Central memory CD4-positive, alpha-beta T cell (primary cell): Measurements from ENCODE around the gene POU5F1.
A peak's percentile ranks its signal among the peaks of the same experiment; 100 is the strongest.
"Not testable (repeated sequence)": the region's sequence is repeated elsewhere in the genome, so short reads cannot be mapped to it uniquely, and the experiment has no call there.

ENCODE experiments used
- DNase-seq: peaks from one replicate; pipeline ENCODE4 v3.0.0; 2022
- total RNA-seq, 3 experiments: gene quantifications; one replicate each; lab custom pipeline; 2026; lab: John Stamatoyannopoulos, UW

POU5F1 gene
- total RNA-seq, result 0 to 0.11 (median 0) reads per million in 3 experiments

GRCh38 chr6:31170600-31170881 is at the start of gene POU5F1:
POU5F1 (minus strand) TSS chr6:31170682; CDS start chr6:31170620, 62 bp downstream.
- no peak for DNase-seq

DNA sequence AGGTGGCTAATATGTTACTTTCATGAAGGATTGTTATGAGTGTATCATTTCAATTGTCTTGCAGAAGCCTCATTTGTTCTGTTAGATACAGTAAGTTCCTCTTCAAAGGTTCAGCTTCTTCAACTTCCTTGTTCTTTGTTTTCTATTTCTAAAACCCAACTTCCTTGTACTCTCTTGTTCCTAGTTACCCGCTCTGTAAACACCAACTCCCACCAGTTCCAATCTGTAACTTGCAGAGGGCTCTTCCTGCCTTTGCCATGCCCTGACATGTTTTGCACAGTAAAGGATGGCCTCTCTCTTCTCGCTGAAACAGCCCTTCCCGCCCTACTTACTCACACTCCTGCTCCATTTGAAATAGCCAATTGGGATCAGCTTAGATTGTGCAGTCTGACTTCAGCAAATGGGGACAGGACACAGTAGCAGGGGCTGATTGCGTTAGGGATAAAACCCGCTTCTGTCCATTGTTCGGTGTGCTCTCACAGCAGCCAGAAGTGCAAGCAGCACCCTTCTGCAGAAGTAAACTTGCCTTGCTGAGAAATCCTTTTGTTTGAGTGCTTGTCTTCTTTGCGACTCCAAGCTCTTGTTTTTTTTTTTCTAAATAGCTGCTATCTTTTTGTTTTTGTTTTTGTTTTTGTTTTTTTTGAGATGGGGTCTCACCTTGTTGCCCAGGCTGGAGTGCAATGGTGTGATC is 45.9 kb upstream of the POU5F1 start:
- no peak for DNase-seq

DNA sequence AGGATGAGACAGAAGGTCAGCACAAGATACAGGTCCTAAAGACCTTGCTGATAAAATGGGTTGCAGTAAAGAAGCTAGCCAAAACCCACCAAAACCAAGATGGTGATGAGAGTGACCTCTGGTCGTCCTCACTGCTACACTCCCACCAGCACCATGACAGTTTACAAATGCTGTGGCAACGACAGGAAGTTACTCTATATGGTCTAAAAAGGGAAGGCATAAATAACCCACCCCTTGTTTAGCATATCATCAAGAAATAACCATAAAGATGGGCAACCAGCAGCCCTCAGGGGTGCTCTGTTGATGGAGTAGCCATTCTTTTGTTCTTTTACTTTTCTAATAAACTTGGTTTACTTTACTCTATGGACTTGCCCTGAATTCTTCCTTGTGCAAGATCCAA is 44.7 kb upstream of the POU5F1 start:
- DNase-seq, result not testable (repeated sequence)

- no peak for DNase-seq
These were observed 44.0 kb upstream of the POU5F1 start for GRCh38 chr6:31214516-31214915.

- DNase-seq, result no peak
These were observed 40.5 kb upstream of the POU5F1 start for GRCh38 chr6:31210741-31211532.

GRCh38 chr6:31210123-31210522 is 39.6 kb upstream of the POU5F1 start:
- DNase-seq, result no peak

DNA sequence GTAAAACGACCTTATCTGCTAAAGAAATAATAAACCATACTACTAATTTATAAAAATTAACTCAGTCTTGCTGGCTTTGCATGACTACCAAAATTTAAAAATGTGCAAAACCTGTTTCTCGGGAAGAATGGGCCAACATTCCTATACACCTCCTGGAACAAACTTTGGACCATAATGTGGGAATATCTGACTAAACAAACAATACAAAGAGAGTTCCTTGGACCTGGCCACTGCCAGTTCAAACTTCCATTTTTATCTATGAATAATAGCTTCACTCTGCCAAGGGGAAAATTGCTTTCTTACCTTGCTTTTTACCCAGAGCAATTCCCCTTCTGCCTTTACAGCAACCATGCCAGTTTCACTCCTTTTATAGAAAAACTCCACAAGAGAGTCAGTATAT is 38.7 kb upstream of the POU5F1 start:
- DNase-seq, result no peak

DNA sequence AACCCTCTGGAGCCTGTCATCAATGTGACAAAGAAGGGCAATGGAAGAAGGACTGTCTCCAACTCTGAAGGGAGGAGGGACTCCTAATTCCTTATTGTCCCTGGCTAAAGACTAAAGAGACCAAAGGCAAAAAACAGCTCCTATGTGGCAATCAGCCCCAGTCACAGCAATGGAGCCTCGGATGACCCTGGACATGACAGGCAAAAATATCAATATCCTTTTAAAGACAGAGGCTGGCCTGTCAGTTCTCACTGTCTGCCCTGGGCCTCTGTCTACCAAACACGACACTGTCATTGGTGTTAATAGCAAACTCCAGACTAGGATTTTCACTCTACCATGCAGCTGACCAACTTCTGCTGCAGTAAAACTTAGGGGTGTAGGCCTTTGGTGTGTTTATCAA is 38.0 kb upstream of the POU5F1 start:
- no peak for DNase-seq

DNA sequence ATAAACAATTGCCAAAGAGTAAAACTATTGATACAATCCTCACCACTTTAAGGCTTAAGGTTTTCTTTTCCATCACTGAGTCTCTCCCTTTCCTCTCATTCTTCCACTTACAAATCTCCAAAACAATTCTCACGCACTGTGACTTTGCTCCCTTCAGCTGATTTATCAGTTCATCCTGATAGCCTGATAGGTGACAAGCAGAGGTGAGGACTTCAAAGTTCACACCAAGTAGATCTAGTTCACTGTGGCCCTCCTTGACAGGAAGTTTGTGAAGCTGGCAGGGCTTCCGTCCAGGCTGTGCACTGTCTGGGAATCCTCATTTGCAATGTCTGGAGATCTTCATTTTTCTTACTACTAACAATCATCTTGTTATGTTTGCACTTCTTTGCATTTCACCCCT is 35.2 kb upstream of the POU5F1 start:
- DNase-seq, result no peak

DNA sequence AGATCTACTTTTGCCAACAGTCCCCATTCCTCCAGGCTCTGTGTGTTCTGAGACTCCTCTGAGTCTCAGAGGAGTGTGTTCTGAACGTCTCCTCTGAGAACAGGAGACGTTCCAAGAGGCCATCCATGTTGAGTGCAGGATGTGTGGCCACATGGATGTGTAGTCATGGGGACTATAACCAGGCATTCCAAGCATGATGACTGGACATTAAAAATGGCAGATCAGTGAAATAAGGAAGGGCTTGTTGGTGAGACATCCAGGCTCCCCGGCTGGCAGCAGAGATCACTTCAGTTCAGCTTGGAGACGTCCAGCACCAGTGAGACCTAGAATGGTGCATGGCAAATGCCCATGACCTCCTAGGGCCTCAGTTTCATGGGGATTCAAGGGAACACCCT is 34.3 kb upstream of the POU5F1 start:
- DNase-seq, result no peak

DNA sequence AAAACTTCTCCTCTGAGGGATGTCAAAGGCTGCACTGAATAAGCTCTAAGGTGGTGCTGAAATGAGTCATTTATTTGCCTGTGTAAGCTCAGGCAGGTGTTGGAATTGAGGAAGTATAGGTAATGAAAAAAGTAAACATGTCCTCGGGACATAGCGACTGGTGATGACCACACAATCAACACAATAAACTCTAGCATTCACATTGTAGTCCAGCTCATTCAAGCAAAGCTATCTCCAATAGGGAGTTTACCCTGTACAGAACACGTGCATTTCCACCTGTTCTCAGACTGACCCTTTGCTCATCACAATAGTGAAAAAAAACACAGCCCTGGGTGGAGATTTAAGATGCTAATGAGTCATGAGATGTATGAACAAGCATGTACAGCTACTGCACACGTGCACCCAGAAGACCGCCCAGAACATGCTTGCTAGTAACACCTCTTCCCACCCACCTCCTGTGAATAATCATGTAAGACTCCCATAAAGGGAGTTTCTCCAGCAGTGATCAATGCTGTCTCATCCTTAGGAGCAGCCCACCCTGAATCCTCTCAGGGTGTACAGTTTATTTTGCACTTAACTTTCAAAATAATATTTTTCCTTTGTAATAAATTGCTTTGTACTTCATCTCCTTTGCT is 33.0 kb upstream of the POU5F1 start:
- DNase-seq, result no peak

- DNase-seq, result no peak
These were observed 32.0 kb upstream of the POU5F1 start for GRCh38 chr6:31202259-31203166.

- not testable (repeated sequence) for DNase-seq
These were observed 28.6 kb upstream of the POU5F1 start for GRCh38 chr6:31199105-31199452.

- DNase-seq, result peak; percentile 97
These were observed 27.2 kb upstream of the POU5F1 start for GRCh38 chr6:31197559-31198305.

- DNase-seq, result not testable (repeated sequence)
These were observed 26.0 kb upstream of the POU5F1 start for GRCh38 chr6:31196251-31197022.

DNA sequence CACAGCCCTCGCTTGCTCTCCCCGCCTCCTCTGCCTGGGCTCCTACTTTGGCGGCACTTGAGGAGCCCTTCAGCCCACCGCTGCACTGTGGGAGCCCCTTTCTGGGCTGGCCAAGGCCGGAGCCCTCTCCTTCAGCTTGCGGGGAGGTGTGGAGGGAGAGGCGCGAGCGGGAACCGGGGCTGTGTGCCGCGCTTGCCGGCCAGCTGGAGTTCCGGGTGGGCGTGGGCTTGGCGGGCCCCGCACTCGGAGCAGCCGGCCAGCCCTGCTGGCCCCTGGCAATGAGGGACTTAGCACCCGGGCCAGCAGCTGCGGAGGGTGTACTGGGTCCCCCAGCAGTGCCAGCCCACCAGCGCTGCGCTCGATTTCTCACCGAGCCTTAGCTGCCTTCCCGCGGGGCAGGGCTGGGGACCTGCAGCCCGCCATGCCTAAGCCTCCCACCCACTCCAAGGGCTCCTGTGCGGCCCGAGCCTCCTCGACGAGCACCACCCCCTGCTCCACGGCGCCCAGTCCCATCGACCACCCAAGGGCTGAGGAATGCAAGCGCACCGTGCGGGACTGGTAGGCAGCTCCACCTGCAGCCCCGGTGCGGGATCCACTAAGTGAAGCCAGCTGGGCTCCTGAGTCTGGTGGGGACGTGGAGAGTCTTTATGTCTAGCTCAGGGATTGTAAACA is 25.0 kb upstream of the POU5F1 start:
- DNase-seq, result not testable (repeated sequence)

- no peak for DNase-seq
These were observed 23.8 kb upstream of the POU5F1 start for GRCh38 chr6:31194061-31194834.

DNA sequence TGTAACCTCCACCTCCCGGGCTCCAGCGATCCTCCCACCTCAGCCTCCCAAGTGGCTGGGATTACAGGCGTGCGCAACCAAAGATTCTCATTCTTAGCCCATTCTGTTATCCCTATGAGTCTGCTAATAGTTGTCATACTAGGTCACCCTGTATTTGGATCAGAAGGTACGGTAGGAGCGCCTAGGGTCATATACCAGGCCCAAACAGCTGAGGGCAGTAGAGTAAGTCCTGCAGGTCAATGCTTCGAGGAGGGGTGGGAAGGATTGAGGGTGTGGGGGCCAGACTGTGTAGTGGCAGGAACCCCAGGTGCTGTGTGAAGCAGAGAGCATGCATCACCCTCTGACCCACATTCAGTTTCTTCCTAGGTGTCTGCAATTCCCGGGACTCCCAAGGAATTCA is 22.7 kb upstream of the POU5F1 start:
- no peak for DNase-seq

- peak; percentile 44 for DNase-seq
These were observed 22.1 kb upstream of the POU5F1 start for GRCh38 chr6:31192431-31193105.
